NCI-H748 (cell line): ENCODE measurements around the gene PLRG1.
"Not testable (repeated sequence)": the region's sequence is repeated elsewhere in the genome, so short reads cannot be mapped to it uniquely, and the experiment has no call there.

Source experiments
- DNase-seq: peaks from one replicate; lab custom pipeline; 2025; ENCODE audit not compliant: unreplicated experiment; lab: John Stamatoyannopoulos, UW

The PLRG1 gene

GRCh38 chr4:154549894-154550790 is at the start of gene PLRG1:
Gene PLRG1, minus strand, starts transcription at chr4:154550400. Its CDS starts 92 bp downstream, at chr4:154550308.
- peak; percentile 92 for DNase-seq

- no peak for DNase-seq
These were observed 47.9 kb upstream of the PLRG1 start for GRCh38 chr4:154597798-154598774.

DNA sequence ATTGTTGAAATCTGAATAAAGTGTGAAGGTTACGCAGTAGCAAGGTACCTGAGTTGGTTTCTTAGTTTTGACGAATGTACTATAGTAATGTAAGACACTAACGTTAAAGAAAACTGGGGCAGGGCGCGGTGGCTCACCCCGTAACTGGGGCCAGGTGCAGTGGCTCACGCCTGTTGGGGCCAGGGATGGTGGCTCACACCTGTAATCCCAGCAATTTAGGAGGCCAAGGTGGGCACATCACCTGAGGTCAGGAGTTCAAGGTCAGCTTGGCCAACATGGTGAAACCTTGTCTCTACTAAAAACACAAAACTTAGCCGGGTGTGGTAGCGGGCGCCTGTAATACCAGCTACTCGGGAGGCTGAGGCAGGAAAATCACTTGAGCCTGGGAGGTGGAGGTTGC is 47.1 kb upstream of the PLRG1 start:
- not testable (repeated sequence) for DNase-seq

DNA sequence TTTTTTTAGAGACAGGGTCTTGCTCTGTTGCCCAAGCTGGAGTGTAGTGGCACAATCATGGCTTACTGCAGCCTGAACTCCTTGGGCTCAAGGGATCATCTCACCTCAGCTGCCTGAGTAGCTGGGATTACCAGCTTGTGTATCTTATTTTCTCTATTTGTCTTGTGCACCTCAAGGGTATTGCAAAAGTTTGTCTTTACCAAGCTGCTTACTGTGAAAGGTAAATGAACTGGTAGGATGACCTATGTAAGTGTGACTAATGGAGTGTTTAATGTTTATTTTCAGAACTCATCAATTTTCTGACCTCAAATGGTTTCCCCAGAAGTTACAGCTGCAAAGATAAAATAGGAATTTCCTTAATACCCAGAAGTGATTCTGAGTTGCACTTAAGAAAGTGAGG is 45.6 kb upstream of the PLRG1 start:
- no peak for DNase-seq

GRCh38 chr4:154594343-154594742 is 44.1 kb upstream of the PLRG1 start:
- not testable (repeated sequence) for DNase-seq

GRCh38 chr4:154593868-154594267 is 43.7 kb upstream of the PLRG1 start:
- no peak for DNase-seq

DNA sequence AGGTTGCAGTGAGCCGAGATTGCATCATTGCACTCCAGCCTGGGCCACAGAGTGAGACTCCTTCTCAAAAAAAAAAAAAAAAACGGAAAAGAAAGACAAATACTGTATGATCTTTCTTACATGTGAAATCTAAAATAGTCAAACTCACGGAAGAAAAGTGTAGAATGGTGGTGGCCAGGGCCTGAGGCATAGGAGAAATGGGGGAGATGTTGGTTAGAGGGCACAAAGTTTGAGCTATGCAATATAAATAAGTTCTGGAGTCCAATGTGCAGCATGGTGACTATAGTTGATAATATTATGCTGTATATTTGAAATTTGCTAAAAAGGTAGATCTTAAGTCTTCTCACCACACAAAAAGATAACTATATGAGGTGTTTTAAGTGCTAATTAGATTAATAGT is 41.7 kb upstream of the PLRG1 start:
- no peak for DNase-seq

GRCh38 chr4:154590329-154591006 is 40.3 kb upstream of the PLRG1 start, which contains the start of gene FGA:
Gene FGA, minus strand, starts transcription at chr4:154590742. Its CDS starts 55 bp downstream, at chr4:154590687.
- DNase-seq = no peak

- no peak for DNase-seq
These were observed 39.3 kb upstream of the PLRG1 start for GRCh38 chr4:154589296-154590197.

DNA sequence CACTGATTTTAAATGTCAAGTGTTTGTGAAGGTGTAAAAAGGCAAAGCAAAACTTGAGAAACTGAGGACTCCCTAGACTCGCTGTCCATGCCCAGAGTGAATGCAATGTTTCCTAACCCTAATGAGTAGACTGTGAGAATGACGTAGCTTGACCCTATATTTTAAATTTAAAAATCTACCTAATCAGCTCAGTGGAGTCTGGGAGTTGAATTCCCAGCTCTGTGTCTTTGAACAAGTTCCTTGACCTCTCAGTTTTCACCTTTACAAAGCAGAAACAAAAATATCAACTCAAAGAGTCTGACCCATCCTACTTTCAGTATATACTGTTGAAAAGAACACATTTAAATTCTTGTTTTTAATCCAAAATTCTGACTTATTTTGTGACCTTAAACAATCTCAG is 38.0 kb upstream of the PLRG1 start:
- DNase-seq = no peak

GRCh38 chr4:154586296-154587033 is 36.3 kb upstream of the PLRG1 start:
- no peak for DNase-seq

GRCh38 chr4:154585369-154586018 is 35.3 kb upstream of the PLRG1 start:
- DNase-seq = no peak

- DNase-seq = no peak
These were observed 34.1 kb upstream of the PLRG1 start for GRCh38 chr4:154584259-154584658.

- no peak for DNase-seq
These were observed 33.5 kb upstream of the PLRG1 start for GRCh38 chr4:154583677-154584076.

DNA sequence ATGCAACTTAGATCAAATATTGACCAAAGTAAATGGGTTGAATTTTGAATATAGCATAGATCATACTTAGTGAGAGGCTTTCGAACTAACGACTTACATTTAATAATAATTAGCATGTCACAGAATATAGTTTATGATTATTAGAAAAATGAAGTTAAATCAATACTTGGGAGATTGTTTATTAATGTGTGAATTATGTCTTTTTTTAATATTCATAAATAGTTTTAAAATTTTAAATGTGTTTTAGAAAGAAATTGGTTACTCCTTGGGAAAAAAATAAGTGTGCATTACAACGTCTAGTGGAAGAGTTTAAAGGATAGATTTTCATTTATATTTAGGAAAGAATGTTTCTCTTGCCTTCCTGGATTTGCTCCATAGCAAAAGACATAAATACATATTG is 33.0 kb upstream of the PLRG1 start:
- DNase-seq = no peak

GRCh38 chr4:154582723-154583122 is 32.5 kb upstream of the PLRG1 start:
- no peak for DNase-seq

- DNase-seq = no peak
These were observed 29.7 kb upstream of the PLRG1 start for GRCh38 chr4:154579927-154580326.

DNA sequence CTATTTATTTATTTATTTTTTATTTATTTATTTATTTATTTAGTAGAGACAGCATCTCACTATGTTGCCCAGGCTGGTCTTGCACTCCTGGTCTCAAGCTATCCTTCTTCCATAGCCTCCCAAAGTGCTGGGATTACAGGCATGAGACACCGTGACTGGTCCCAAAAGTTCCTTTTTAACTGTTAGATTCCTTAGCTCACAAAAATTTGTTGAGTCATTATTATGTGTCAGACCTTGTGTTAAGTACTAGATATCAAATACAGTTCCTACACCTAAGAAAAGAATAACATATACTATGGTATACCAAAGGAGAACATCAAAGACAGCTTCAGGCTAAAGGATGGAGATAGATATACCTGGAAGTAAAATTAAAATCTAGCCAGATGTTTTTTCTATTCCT is 28.7 kb upstream of the PLRG1 start:
- DNase-seq = no peak

GRCh38 chr4:154577324-154577723 is 27.1 kb upstream of the PLRG1 start:
- no peak for DNase-seq
